ENCODE data around the gene SAT1. TPM values are rescaled to one million over a fixed set of nuclear protein-coding genes. Genes with fewer than 3 reads are reported as not detected.

SAT1 gene
- total RNA-seq, 4 donors from 2014 or later: 557 to 1,009 (median 639) TPM

DNA sequence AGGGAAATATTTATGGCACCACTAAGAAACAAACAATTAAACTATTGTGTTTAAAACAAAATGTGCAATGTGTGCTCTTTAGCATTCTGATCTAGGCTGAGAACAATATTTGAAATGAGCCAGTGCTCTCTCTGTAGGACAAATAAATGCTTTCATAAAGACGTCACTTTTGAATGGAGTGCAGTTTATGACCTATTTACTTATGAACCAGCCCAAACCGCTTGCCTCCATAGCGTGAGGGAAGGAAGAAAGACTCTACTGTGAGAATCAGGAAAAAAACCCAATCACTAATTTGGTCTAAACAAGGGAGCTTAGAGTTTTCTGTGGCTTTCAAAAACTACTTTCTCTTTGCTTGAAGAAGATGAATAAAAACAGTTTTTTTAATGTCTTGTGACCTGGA, 39.4 kb downstream of the SAT1 start:
- peaks cover 0 to 9% (median 0%) of the 10 kb centered on the region in 4 donors for H3K4me1 ChIP-seq
- 21 to 36% methylated on average over 3 of the region's 3 CpGs for WGBS, 2 donors
- no peak for DNase-seq (ENCODE audit: low spot score in 2 of 2)
- no peak overlapping the region for H3K4me3 ChIP-seq
- no peaks in the 10 kb centered on the region for H3K36me3 ChIP-seq
- H3K27me3 ChIP-seq: no peaks in the 10 kb centered on the region
- H3K27ac ChIP-seq: peak overlapping the region in 3 of 4 donors; percentile 45 to 85 (median 66)
- no peaks in the 10 kb centered on the region for H3K9me3 ChIP-seq
- peak in 1 of 2 donors; percentile 56 for TF ChIP-seq EP300 (IDR thresholded peaks at IDR 0.05)
- TF ChIP-seq POLR2A (IDR thresholded peaks at IDR 0.05): no peak
- TF ChIP-seq, protein P1, sequence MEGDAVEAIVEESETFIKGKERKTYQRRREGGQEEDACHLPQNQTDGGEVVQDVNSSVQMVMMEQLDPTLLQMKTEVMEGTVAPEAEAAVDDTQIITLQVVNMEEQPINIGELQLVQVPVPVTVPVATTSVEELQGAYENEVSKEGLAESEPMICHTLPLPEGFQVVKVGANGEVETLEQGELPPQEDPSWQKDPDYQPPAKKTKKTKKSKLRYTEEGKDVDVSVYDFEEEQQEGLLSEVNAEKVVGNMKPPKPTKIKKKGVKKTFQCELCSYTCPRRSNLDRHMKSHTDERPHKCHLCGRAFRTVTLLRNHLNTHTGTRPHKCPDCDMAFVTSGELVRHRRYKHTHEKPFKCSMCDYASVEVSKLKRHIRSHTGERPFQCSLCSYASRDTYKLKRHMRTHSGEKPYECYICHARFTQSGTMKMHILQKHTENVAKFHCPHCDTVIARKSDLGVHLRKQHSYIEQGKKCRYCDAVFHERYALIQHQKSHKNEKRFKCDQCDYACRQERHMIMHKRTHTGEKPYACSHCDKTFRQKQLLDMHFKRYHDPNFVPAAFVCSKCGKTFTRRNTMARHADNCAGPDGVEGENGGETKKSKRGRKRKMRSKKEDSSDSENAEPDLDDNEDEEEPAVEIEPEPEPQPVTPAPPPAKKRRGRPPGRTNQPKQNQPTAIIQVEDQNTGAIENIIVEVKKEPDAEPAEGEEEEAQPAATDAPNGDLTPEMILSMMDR (IDR thresholded peaks at IDR 0.05): no peak

GRCh38 chrX:23822841-23823240, 39.9 kb downstream of the SAT1 start:
- Histone ChIP-seq H3K4me3 (no peak overlapping the region), H3K4me1 (peaks cover 0 to 9% (median 0%) of the 10 kb centered on the region in 4 donors), H3K9me3 (no peaks in the 10 kb centered on the region), H3K36me3 (no peaks in the 10 kb centered on the region), H3K27ac (peak overlapping the region in 3 of 4 donors; percentile 17 to 85 (median 45)), H3K27me3 (no peaks in the 10 kb centered on the region)
- 47 to 60% methylated on average over 6 of the region's 6 CpGs for WGBS, 2 donors
- no peak for TF ChIP-seq EP300 (IDR thresholded peaks at IDR 0.05)
- no peak for TF ChIP-seq POLR2A (IDR thresholded peaks at IDR 0.05)
- TF ChIP-seq, protein P1 (IDR thresholded peaks at IDR 0.05): no peak
- no peak for DNase-seq (ENCODE audit: low spot score in 2 of 2)

- no peaks in the 10 kb centered on the region for H3K27me3 ChIP-seq
- H3K4me1 ChIP-seq: peaks cover 0 to 9% (median 0%) of the 10 kb centered on the region in 4 donors
- H3K4me3 ChIP-seq: no peak overlapping the region
- no peak for DNase-seq (ENCODE audit: low spot score in 2 of 2)
- no peaks in the 10 kb centered on the region for H3K9me3 ChIP-seq
- H3K27ac ChIP-seq: no peak overlapping the region
- TF ChIP-seq EP300 (IDR thresholded peaks at IDR 0.05): no peak
- TF ChIP-seq, protein P1 (IDR thresholded peaks at IDR 0.05): no peak
- no peak for TF ChIP-seq POLR2A (IDR thresholded peaks at IDR 0.05)
- no peaks in the 10 kb centered on the region for H3K36me3 ChIP-seq
Observed at GRCh38 chrX:23825675-23826074, 42.7 kb downstream of the SAT1 start.

GRCh38 chrX:23826216-23826615, 43.2 kb downstream of the SAT1 start:
- no peak for DNase-seq (ENCODE audit: low spot score in 2 of 2)
- 69 to 75% methylated on average over 3 of the region's 3 CpGs for WGBS, 2 donors
- Histone ChIP-seq H3K4me1 (peaks cover 0 to 9% (median 0%) of the 10 kb centered on the region in 4 donors), H3K4me3 (no peak overlapping the region), H3K36me3 (no peaks in the 10 kb centered on the region), H3K27ac (no peak overlapping the region), H3K9me3 (no peaks in the 10 kb centered on the region), H3K27me3 (no peaks in the 10 kb centered on the region)
- TF ChIP-seq POLR2A (IDR thresholded peaks at IDR 0.05): no peak
- TF ChIP-seq, protein P1 (IDR thresholded peaks at IDR 0.05): no peak
- TF ChIP-seq EP300 (IDR thresholded peaks at IDR 0.05): no peak

- TF ChIP-seq, protein P1 (IDR thresholded peaks at IDR 0.05): no peak
- no peak for TF ChIP-seq EP300 (IDR thresholded peaks at IDR 0.05)
- TF ChIP-seq POLR2A (IDR thresholded peaks at IDR 0.05): no peak
Observed at GRCh38 chrX:23826653-23827052, 43.7 kb downstream of the SAT1 start.

More at GRCh38 chrX:23826653-23827052, 43.7 kb downstream of the SAT1 start:
- DNase-seq (ENCODE audit: low spot score in 2 of 2): no peak
- Histone ChIP-seq H3K27me3 (no peaks in the 10 kb centered on the region), H3K4me1 (peaks cover 0 to 9% (median 0%) of the 10 kb centered on the region in 4 donors), H3K4me3 (no peak overlapping the region), H3K36me3 (no peaks in the 10 kb centered on the region), H3K27ac (no peak overlapping the region), H3K9me3 (no peaks in the 10 kb centered on the region)

Data from tibial nerve (tissue), 4 donors.